ENCODE data around the gene RPAIN. TPM values are rescaled to one million over a fixed set of nuclear protein-coding genes. Genes with fewer than 3 reads are reported as not detected.
A peak's percentile ranks its signal among the peaks of the same experiment; 100 is the strongest.

RPAIN gene
- total RNA-seq, 3 donors from 2014 or later, result 29.7 to 34.3 (median 32.1) TPM

DNA sequence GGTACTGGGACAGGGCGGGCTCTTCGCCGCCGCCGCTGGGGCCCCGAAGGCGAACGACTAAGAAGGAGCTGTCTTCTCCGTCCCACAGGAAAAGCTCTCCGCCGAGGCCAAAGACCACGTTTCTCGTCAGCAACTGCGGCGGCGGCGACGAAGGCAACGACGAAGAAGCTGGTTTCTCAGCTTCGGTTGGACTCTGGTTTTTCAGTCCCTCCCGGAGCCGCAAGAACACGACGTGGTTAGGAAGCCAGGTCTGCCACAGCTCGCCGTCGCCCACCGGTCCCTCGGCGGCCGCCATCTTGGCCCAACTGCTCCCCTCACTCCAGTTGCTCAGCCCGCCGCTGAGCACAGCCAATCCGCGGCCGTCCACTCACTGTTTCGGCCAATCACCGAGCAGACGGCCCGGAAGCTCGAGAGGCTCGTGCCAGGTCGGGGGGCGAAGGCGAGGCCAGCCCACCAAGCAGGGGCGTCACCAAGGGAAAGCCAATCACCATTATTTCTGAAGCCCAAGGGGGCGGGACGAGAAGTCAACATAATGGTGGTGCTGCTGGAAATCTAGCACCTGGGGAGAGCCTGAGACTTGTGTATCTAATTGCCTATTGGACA, 525 bp upstream of the RPAIN start, which contains the start of gene NUP88:
NUP88 (minus strand) TSS at position 307 of the 603 bp plus-strand sequence; CDS start at position 295, 12 bp downstream.
- Histone ChIP-seq H3K4me3 (peak within 1 kb of the TSS; percentile 45), H3K36me3 (ENCODE audit: low read depth) (no peaks in the 10 kb centered on the region), H3K4me1 (ENCODE audit: low read depth) (peaks cover 30% of the 10 kb centered on the region), H3K9me3 (no peaks in the 10 kb centered on the region)
- TF ChIP-seq, protein P1, sequence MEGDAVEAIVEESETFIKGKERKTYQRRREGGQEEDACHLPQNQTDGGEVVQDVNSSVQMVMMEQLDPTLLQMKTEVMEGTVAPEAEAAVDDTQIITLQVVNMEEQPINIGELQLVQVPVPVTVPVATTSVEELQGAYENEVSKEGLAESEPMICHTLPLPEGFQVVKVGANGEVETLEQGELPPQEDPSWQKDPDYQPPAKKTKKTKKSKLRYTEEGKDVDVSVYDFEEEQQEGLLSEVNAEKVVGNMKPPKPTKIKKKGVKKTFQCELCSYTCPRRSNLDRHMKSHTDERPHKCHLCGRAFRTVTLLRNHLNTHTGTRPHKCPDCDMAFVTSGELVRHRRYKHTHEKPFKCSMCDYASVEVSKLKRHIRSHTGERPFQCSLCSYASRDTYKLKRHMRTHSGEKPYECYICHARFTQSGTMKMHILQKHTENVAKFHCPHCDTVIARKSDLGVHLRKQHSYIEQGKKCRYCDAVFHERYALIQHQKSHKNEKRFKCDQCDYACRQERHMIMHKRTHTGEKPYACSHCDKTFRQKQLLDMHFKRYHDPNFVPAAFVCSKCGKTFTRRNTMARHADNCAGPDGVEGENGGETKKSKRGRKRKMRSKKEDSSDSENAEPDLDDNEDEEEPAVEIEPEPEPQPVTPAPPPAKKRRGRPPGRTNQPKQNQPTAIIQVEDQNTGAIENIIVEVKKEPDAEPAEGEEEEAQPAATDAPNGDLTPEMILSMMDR (IDR thresholded peaks at IDR 0.05), result no peak
- ATAC-seq (peak; percentile 93), DNase-seq (peak; percentile 96 to 98 (median 96))
- intact Hi-C loops (cut with DNase I, micrococcal nuclease), result no loop called here

DNA sequence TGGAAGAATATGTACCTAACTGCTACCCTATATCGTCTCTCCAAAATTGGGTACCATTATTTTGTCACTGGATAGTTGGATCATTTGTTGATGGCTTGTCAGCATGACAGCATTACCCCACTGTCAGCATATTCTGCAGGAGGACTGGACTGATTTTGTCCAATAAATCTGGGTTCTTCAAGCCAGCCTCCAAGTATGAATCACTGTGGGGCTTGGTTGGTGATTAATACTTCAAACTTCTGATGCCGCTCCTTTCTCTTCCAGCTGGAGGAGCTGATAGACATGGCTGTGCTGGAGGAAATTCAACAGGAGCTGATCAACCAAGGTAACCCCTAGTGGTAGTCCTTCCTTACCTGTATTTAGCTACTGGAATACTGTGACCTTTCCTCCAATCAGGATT, 2.5 kb downstream of the RPAIN start:
- no peak for ATAC-seq
- H3K4me3 ChIP-seq, result no peak overlapping the region
- peaks cover 4% of the 10 kb centered on the region for H3K36me3 ChIP-seq (ENCODE audit: low read depth)
- peaks cover 18% of the 10 kb centered on the region for H3K4me1 ChIP-seq (ENCODE audit: low read depth)
- intact Hi-C loops (cut with DNase I, micrococcal nuclease), result no loop called here
- TF ChIP-seq, protein P1 (IDR thresholded peaks at IDR 0.05), result no peak
- no peak for DNase-seq
- no peaks in the 10 kb centered on the region for H3K9me3 ChIP-seq

DNA sequence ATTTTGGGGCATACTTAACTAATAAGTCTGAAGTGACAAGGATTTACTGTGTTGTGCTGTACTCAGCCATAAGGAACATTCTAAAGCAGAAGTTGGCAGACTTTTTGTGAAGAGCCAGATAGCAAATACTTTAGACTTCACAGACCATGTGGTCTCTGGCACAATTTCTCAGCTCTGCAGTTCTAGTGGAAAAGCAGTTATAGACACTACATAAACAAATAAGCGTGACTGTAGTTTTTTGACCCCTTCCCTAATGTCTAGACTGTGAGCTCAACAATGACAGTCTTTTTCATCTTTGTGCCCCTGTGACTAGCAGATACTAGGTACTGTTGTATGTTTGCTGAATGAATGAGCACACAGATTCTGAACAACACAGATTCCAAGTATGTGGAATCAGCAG, 4.9 kb downstream of the RPAIN start:
- DNase-seq (no peak), ATAC-seq (no peak)
- peaks cover 4% of the 10 kb centered on the region for H3K36me3 ChIP-seq (ENCODE audit: low read depth)
- TF ChIP-seq, protein P1 (IDR thresholded peaks at IDR 0.05), result no peak
- no peaks in the 10 kb centered on the region for H3K9me3 ChIP-seq
- peaks cover 10% of the 10 kb centered on the region for H3K4me1 ChIP-seq (ENCODE audit: low read depth)
- H3K4me3 ChIP-seq, result no peak overlapping the region
- intact Hi-C loops (cut with DNase I, micrococcal nuclease), result no loop called here

DNA sequence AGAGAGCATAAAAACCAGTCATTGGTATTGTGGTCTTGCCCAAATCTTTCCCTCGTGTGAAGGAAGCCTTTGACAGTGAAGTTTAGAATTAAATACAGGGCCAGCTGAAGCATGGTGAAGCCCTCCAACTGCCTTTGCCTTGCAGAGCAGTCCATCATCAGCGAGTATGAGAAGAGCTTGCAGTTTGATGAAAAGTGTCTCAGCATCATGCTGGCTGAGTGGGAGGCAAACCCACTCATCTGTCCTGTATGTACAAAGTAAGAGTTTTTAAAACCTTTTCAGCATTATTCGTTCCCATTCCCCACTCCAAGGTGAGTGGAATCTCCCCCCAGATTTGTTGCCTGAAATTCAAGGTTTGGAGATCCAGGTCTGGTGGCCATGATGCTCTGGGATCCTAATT, 5.8 kb downstream of the RPAIN start:
- no peak for DNase-seq
- intact Hi-C loops (cut with DNase I, micrococcal nuclease), result no loop called here
- Histone ChIP-seq H3K36me3 (ENCODE audit: low read depth) (peaks cover 4% of the 10 kb centered on the region), H3K4me3 (no peak overlapping the region), H3K9me3 (no peaks in the 10 kb centered on the region), H3K4me1 (ENCODE audit: low read depth) (peaks cover 6% of the 10 kb centered on the region)
- ATAC-seq, result no peak
- TF ChIP-seq, protein P1 (IDR thresholded peaks at IDR 0.05), result no peak

DNA sequence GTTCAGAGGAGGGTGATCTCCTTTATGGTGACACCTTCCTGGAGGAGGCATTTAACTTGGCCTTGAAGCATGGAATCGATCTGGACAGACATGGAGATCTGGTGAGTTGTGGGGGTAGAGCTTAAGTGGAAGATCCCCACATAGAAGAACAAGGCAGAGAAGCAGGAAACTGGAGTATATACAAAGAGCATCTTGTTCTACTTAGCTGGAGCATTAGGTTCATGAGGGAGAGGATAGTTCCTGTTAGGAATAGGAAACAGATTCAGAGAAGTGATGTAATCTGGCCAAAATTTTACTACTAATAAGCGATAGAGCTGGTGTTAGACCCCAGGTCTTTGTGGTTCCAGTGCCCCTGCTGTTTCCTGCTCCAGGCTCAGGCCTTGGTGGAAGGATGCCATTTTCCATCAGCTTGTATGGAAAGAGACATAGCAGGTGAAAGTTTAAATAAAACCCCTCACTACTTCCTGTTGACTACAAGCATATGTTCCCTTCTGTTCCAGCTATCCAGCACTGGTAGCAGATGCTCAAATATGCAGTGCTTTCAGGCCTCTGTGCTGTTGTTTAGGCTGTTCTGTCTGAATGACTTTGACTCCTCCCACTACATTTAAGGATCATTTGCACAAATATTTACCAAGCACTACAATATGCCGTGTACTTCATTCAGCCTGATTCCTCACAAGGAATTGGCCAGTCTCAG, 9.4 kb downstream of the RPAIN start:
- TF ChIP-seq, protein P1 (IDR thresholded peaks at IDR 0.05), result no peak
- intact Hi-C loops (cut with DNase I, micrococcal nuclease), result no loop called here
- ATAC-seq, result peak; percentile 31

More for the DNA sequence above, 9.4 kb downstream of the RPAIN start:
- Histone ChIP-seq H3K9me3 (no peaks in the 10 kb centered on the region), H3K4me1 (ENCODE audit: low read depth) (no peaks in the 10 kb centered on the region), H3K4me3 (no peak overlapping the region), H3K36me3 (ENCODE audit: low read depth) (peaks cover 4% of the 10 kb centered on the region)
- no peak for DNase-seq

All from mucosa of descending colon (tissue), 3 donors.